GM19438 (cell line): ENCODE data around the gene WAC.

Experiments
- ATAC-seq: cut with Tn5 transposase; IDR thresholded peaks from one replicate; pipeline ENCODE4 v1.9.1; 2021; ENCODE audit warnings: low read depth; ENCODE audit not compliant: unreplicated experiment

Gene WAC

DNA sequence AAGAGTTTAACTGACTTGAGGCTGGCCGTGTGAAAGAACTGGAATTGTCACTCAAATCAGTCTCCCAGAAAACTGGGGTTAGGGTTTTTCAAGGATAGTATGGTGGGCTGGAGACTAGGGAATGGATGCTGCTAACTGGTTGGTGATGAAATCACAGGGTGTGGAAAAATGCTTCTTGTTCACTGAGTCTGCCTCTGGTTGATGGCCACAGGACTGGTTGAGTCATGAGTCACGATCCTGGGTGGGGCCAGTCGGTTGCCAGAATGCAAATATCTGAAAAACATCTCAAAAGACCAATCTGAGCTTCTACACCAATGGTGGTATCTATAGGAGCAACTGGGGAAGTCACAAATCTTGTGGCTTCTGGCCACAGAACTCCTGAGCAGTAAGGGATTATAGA is 128.1 kb downstream of the WAC start:
- no peak for ATAC-seq

GRCh38 chr10:28663576-28664368 is 130.9 kb downstream of the WAC start:
- ATAC-seq = peak; percentile 69

GRCh38 chr10:28664369-28664740 is 131.4 kb downstream of the WAC start:
- ATAC-seq = no peak

DNA sequence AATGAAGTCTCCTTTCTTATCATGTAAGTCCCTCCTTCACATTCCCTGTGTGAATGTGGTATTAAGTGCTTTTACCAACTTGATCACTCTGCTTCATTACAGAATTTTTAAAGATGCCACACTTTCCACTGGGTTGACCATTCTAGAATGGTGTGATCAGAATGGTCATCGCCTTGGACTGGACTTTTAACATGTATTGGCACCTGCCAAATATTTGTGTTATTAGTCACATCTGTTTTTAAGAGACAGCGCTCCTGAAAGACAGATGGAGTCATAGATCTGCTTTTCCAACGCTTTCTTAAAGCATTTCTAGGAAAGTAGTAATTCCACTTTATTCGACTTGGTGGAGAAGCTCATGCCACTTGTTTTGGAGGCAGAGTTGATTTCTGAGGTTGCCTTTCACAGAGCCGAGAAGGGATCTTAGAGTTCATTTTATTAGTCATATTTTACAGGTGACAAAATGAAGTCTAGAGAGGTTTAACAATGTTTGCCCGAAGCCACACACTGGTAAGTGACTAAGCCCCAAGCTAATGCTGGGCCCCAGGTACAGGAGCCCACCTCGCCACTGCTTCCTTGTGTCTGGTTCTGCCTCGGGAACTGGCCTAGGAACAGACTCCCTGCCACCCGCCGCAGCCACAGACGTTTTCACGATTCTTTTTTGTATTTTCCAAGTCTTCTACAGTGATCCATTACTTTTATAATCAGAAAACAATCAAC is 134.0 kb downstream of the WAC start:
- no peak for ATAC-seq

- ATAC-seq = no peak
Measured at GRCh38 chr10:28668363-28669226, 135.7 kb downstream of the WAC start.

- no peak for ATAC-seq
Measured at GRCh38 chr10:28669227-28670173, 136.6 kb downstream of the WAC start.
